HG02678 (cell line): ENCODE results near the gene SCG3.

ENCODE experiments used
- ATAC-seq: cut with Tn5 transposase; IDR thresholded peaks from one replicate; pipeline ENCODE4 v1.9.1; 2021; ENCODE audit warnings: mild to moderate bottlenecking, moderate library complexity; ENCODE audit not compliant: unreplicated experiment

SCG3 gene

DNA sequence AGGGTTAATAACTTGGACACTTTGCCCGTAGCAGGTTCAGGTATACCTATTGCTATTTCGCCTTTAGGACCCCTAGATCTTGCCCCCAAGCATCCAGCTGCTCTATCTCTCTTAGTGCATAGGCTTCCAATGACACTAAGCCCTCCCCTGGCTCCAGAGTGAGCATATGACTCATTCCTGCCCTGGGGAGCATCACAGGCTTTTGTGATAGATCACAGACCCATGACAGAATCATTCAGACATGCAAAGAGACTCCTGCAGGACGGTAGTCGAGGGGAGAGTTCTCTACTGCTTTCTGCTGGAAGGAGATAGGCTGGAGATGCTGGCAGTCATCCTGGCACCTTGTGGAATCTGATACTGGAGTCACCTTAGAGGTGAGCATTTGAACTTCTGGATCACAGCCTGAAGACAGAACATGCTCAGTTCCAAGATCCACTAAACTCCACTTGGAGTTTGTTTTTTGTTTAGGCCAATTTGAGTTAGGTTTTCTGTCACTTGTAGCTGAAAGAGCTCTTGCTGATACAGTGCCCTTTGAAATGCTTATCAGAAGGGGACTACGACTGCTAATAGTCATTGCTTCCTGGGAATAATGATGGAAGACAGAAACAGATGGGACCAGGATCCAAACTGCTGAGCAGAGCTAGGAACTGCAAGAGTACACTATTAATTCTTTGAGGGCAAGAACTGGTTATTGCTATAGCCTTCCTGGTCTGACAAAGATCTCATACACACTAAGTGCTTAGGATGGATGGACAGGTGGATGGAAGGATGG, 45.2 kb downstream of the SCG3 start:
- peak; percentile 87 for ATAC-seq

DNA sequence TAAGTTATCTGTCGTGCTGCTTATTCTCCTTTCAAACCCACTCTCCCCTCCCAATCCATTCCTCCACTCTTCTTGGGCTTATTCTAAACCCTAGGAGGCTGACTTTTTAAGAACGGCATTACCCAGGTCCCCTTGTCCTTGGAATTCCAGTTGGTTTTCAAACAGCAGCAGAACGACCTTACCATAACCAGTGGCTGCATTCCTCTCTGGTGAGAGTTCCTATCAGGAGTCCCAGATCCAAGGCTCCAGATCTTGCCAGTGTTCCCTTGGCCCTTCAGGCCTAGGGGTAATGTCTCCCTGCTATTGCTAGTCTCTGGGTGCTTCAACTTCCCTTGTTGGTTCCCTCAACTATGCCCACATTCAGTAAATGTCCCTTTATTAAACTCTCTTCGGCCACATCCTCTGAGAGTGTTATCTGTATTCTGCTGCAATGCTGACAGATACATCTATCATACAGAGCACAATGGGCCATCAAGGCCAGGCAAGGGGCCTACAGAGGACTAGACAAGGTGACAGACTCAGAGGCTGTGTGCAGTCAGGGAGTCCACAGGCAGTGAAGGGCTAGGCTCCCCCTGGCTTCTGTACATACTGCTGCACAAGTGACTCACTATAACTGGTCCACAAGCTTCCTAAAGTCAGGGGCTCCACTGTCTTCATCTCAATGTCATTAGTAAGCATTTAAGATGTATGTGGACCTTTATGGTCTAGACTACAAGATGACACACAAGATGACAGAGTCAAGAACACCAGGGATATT, 46.0 kb downstream of the SCG3 start:
- no peak for ATAC-seq

DNA sequence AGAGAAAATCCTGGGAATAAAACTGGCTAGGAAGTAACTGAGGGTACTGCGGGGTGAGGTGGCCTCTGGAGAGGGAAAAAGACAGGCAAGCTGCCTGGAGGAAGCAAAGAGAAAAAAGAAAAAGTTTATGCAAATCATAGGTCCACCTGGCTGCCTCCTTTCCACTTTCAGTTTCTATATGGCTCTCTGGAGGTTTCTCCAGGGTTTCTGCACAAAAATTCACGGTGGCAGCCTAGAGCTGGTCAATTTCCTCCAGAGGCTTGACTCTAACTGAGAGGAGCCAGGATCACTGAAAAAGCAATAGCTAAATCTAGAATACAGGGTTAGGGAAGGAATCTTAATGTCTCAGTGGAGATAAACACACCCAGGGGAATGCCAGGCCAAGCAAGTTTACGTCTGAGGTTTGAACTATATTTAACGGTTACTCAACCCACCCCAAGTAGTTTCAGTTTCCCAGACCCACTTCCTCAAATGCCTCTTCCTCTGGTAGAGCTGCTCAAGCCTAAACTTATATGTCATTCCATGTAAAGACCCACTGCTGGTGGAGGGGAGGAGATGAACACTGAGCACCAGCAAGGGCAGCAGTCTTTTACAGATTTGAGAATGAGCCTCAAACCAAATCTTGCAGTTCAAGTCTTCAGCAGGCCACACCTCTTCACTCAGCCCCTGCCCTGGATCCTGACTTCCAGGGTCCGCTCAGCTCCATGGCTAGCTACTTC, 50.4 kb downstream of the SCG3 start:
- ATAC-seq = peak; percentile 61

DNA sequence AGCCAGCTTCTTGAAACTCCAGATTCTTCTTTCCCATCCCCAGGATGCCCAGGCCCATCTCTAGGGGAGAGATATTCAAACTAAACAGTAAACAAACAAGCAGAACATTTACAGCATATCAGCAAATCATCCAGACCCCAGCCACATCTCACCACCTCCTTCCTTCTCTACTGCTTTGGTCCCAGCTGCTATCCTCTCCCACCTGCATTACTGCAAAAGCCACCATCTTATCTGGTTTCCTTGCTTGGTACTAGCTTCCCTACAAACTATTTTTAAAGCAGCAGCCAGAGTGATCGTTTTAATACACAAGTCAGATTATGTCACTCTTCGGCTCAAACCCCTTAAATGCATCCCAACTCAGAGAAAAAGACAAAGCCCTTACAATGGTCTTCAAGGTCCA, 51.3 kb downstream of the SCG3 start:
- ATAC-seq = no peak

DNA sequence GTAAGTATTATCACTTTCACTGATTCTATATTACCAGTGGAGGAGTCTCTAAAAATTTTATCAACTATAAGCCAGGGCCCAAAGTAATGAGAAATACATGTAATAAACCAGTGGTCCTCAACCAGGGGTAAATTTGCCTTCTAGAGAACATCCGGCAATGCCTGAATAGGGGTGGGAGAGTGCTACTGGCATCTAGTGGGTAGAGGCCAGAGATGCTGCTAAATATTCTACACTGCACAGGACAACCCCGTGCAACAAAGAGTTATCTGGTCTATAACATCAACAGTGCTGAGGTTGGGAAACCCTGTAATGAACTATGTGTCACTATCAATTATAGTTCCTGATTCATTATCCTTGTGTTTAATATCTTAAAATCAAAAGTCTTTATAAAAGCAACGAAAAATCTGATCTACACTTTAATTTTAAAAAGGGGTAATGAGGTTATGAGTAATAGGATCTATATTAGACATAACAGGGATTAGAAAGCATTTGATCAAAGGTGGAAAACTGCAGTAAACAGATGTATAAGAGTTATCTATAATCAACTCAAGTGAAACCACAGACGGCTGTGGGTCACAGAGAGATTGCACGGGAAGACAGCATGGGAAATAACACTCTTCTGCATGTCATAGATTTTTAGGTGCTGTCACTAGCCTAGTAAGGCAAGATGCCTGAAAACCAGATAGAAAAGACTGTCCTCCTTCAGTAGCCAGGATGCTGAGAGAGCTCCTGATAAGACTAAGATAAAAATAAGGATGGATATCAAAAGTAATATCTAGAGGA, 54.1 kb downstream of the SCG3 start:
- peak; percentile 17 for ATAC-seq

DNA sequence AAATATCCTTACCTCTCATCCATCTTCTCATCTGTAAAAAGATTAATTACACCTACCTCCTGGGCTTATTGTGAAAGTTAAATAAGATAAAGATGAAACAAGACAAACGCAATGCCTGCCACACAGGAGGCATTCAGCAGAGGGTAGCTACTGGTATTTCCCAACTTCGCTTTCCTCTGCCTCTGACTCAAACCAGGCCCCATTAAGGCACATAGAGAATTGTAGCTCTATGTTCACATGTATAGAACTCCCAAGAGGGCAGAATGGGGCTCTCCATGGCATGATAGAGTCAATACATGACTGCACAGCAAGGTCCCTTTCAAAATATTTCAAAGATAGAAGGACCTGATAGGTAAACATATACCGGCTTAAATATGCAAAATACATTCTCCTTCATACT, 54.8 kb downstream of the SCG3 start:
- peak; percentile 24 for ATAC-seq

DNA sequence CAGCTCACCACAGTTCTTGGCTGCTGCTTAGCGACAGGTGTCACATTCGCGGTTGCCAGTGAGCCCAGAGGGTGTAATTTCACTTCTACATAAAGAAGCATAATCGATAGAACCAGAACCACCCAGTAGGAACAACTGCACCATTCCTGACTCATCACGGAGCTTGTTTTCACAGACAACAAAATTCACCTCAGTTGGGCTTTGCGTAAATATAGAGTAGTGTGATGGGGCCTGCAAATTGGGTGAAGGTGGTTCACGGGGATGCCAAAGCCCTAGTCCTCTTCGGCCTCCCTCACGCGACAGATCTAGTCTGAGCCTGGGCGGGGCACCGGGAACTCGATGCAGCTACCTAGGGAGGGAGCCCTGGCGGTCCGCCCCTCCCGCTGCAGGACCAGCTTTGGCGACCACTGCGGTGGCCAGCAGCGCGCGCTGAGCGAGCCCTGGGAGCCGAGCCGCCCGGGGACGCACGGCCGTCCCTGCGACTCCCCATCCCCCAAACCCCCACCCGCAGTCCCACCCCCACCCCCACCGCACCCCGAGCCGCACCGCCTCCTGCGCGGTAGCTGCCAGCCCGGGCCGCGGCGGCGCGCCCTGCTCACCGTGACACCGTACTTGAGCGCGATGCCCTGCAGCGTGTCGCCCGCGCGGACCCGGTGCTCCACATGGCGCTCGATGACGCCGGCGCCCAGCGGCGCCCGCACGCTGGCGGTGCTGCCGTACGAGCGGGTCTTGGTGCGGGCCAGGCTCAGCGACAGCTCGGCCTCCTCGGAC, 55.6 kb downstream of the SCG3 start:
- ATAC-seq = peak; percentile 31

DNA sequence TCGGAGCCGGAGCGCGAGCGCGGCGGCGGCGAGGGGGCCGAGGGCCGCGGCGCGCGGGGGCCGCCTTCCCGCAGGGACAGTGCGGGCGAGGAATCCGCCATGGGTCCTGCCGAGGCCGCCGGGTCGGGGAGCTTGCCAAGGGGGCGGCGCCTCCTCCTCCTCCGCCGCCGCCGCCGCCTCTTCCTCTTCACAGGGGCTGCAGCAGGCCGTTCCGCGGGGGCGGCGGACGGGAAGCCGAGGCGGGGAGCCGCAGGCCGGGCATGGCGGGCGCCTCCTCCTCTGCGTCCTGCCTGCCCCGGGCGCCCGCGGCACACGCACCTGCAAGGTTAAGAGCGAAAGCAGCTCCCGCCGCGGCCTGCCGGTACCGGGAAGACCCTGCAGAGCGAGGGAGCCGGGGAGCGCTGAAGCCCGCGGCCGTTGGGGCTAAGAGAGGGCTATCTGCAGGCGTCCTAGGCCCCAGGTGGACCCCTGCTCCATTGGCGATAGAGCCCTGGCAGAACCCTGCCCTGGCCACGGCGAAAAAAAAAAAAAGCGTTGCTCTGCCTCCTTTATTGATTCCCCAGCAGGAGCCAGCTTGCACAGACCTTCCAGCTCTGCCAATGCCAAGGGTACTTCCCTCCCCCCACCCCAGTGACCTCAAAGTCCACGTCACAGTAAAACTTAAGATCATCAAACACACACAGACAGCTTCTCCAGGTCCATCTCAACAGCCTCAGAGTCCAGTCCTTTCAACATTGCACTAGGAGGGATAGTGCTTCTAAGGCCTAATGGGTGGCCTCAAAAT, 56.4 kb downstream of the SCG3 start, which contains the start of gene LYSMD2:
TSS of gene LYSMD2 (minus strand) at position 134 of the 784 bp plus-strand sequence. CDS start at position 101, 33 bp downstream.
- ATAC-seq = peak; percentile 49

DNA sequence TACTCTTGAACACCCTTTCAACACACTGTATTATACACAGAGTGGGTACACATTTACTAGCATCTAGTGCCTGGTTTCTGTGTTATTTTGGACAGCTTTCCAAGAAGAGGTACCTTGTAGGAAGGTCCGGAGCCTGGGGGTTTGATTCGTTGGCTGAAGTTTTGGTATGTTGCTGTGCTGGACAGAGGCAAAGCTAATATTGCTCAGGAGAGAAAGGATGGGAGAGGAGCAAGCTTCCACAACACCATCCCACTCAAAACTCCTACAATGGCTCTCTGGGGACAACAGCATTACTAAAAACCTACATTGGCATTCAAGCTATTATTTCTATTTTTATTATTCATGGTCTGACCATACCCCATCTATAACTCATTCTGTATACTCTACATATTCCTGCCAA, 57.2 kb downstream of the SCG3 start:
- no peak for ATAC-seq

DNA sequence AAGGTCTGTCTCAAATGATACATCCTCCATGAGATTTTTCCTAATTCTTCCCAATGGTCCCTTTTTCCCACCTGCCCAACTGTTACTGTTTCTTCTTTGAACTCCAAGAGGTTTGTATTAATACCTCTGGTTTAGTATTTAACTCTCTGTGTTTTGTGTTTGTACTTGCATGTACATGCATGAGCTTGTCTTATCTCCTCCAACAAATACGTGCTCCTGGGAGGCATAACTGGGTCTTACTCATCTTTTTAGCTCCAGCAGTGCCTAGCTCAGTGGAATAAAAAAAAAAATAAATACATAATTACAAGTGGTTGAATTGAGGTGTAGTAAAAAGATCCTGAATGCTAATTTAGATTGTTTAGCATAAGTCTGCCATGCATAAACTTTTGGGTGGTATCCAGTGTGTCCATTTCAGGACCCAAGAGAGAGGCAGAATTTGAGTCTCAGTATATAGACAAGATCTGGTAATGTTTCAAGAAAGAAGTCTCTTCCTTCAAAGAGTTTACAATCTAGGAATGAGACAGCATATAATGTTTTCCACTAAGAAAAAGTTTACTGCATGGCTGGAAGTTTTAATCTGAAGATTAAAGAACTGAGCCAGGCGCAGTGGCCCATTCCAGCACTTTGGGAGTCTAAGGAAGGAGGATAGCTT, 57.9 kb downstream of the SCG3 start:
- no peak for ATAC-seq

DNA sequence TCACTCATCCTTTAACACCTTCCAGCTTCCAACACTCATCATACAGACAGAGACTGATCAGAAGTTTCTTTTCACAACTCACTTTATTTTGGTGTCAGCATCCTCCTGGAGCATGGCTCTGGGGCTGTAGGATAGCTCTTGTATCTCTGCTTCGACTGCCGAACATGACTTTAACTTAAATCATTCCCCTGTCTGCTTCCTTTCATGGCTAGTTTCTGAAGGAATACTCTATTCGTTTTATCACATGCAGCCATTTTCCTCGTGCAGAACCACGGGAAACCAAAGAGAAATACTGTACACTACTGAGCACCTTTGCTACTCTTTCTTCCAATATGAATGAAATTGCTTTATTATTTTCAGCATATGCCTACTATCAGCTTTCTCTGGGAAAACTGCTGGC, 68.0 kb downstream of the SCG3 start:
- ATAC-seq = no peak

DNA sequence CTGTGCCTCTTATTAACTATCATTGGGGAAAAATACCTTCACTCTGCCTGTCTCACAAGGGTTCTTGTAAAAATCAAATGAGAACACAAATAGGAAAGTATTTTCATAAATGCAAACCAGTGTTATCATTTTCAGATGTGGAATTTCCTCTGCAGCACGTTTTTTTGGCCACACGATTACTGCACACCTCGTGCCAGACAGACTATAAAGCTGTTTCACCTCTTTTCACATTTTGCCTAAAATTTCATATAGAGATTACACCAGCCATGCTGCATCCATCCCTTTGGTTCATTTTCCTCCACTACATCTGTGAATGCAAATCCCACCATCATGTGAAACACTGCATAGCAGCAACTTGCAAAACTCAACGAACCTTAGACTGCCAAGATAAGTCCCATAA, 68.9 kb downstream of the SCG3 start:
- ATAC-seq = no peak

DNA sequence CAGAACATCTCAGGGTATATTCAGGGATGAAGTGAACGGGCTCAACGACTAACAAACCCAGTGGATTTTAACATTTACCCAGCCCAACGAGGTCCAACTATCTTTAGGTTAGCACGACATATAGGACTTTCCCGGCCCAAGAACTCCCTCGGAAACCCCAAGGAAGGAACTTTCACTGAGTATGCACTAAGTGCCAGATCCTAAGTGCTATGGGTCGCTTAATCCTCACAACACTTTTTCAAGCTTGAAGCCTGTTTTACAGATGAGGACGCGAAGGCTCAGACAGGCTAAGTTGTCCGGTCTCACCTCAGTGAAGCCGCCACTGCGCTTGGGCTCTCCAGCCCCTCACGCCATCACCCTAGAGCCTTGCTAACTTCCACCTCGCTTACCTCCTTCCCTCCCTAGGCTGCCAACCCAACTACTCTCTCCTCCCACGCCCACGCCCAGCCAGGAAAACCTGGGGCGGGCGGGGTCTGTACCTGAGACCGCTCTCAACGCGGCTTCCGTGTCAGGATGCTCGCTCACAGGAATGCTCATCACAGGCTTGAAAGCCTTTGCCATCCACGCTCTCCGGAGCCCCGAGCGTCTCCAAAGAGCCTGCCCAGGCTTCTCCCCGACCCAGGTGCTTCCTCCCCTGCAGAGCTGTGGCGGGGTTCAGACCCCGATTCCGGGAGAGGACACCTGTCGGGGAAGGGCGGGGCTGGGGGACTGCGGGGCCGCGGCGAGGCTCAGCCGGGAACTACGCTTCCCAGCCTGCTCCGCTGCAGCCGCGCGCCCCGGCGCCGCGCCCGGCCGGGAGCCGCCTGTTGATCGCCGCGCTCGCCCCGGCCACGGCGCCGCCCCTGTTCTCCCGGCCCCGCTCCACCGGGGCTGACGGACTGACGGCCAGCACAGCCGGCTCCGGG, 69.7 kb downstream of the SCG3 start, which contains the start of gene TMOD2:
TSS of gene TMOD2 (plus strand) at position 806 of the 905 bp plus-strand sequence. CDS start 14,845 bp downstream, outside the sequence.
- ATAC-seq = peak; percentile 74

DNA sequence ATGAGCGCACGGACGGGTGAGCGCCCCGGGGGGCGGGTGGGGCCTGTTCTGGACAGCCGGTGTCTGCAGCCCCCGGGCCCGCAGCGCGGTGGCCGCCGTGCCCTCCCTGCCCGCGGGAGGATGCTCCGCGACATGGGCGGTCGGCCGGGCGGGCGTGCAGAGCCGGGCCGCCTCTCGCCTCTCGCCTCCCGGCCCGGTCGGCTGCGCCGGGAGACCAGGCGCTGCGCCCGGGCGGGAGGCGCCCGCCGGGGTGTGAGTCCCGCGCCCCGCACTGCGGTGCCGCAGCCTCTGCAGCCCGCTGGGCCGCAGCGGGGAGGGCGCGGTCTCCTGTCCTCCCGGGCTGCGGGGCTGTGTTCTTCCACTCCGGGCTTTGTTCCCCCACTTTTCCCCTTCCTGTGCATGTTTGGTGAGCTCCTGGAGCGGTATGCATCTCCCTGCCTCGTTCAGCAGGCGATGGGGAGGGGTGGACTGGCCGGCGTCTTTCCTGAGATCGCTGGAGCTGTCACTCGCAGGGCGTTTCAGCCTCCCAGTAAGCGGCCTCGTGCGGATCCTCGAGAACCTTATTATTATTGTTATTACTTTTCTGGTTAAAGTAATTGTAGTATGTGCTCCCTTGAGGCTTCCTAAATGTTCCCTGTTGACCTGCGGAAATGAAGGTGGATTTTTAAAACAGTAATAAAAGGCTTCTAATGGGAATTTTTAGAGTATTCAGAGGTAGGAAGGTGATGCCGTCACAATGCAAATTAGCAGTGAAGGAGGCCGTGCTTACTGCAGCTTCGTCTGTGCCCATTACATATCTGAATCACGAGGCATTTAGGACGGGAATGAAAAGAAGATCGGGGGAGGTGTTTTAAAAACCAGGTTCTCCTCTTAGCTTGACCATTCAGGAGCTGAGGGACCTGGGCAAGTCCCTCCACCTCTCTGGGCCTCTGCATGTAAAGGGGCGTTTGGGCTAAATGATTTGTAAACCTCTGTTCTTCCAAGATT, 70.7 kb downstream of the SCG3 start:
- ATAC-seq = peak; percentile 39

DNA sequence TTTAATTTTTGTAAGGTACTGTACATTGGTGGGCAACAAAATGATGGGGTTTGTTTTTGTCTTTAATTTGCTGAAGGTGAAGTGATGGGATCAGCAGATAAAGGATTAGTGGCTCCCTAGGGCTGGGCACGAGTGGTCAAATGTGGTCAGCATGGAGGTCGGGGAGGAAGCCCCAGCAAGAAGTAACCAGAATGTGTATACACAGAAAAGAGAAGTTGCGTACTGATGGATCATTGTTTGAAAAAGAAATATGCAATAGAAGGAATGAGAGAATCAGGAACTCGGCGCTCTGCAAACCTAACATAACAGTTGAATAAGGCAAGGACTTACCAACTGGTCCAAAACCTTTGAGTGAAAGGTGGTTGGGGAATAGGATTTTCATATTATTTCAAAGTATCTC, 71.6 kb downstream of the SCG3 start:
- no peak for ATAC-seq

DNA sequence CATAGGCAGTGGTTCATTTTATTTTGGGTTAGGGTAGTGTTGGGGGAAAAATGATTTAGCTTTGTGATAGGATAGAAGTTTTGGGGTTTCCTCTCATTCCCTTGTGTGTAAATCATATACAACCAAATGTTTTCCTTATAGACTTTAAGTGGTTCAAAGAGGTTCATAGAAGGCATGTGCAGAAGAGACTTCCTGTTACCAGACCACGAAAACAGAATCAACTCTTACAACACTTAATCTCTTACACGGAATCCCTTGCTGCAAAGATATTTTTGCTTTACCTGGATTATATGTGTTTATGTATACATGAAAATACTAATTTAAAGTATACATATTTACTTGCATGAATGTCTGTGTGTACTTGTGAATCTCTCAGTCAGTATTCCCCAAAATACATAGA, 73.0 kb downstream of the SCG3 start:
- no peak for ATAC-seq
